WTC11 (cell line): ENCODE results near the gene ZRANB1. TPM values are rescaled to one million over a fixed set of nuclear protein-coding genes. Genes with fewer than 3 reads are reported as not detected.

Experiments used
- ATAC-seq: fragments of 200-7000 bp; cut with Tn5 transposase; 2 replicates; pipeline ENCODE4 v1.10.0; 2021; ENCODE audit warnings: mild to moderate bottlenecking, moderate library complexity
- CTCF ChIA-PET: fragments of 300-600 bp; sonication (Branson Sonifier 250); formaldehyde crosslinking; loops from one replicate; lab custom pipeline; 2021; ENCODE audit warnings: antibody characterized with exemption; lab: Charles Lee
- POLR2A ChIA-PET: fragments of 350-600 bp; sonication (Branson Sonifier 250); formaldehyde crosslinking; loops from one replicate; lab custom pipeline; 2021; ENCODE audit warnings: antibody characterized with exemption; lab: Charles Lee
- DNase-seq: peaks from one replicate; pipeline ENCODE4 v3.0.0; 2021; ENCODE audit warnings: low spot score
- H3K27ac Mint-ChIP-seq: 2 replicates; pipeline ENCODE4 v1.8.0; 2021; ENCODE audit warnings: mixed read lengths
- H3K27me3 Mint-ChIP-seq: 2 replicates; pipeline ENCODE4 v1.8.0; 2021; ENCODE audit warnings: low read depth, mild to moderate bottlenecking, moderate library complexity, mixed read lengths
- H3K36me3 Mint-ChIP-seq: 2 replicates; pipeline ENCODE4 v1.8.0; 2021; ENCODE audit warnings: mixed read lengths
- H3K4me1 Mint-ChIP-seq: 2 replicates; pipeline ENCODE4 v1.8.0; 2022; ENCODE audit warnings: mixed read lengths
- H3K4me3 Mint-ChIP-seq: 2 replicates; pipeline ENCODE4 v1.8.0; 2021; ENCODE audit warnings: mild to moderate bottlenecking, moderate library complexity, mixed read lengths
- H3K9me3 Mint-ChIP-seq: 2 replicates; pipeline ENCODE4 v1.8.0; 2021; ENCODE audit warnings: mixed read lengths
- CREB1 ChIP-seq: sonication (generic); formaldehyde crosslinking; IDR thresholded peaks from 2 replicates; pipeline ENCODE4 v1.8.0; 2023; ENCODE audit warnings: mild to moderate bottlenecking, missing genetic modification reagents
- ERG ChIP-seq: fragments of 250-450 bp; sonication (Bioruptor Pico); IDR thresholded peaks from 2 replicates; pipeline ENCODE4 v1.8.0; 2021; ENCODE audit warnings: mild to moderate bottlenecking
- ESRRA ChIP-seq: sonication (generic); formaldehyde crosslinking; IDR thresholded peaks from 2 replicates; pipeline ENCODE4 v1.8.1; 2022; ENCODE audit warnings: mild to moderate bottlenecking, missing genetic modification reagents, borderline replicate concordance
- FOXK1 ChIP-seq: sonication (generic); formaldehyde crosslinking; IDR thresholded peaks from 2 replicates; pipeline ENCODE4 v1.8.0; 2022; ENCODE audit warnings: mild to moderate bottlenecking, moderate library complexity, missing genetic modification reagents
- FOXP1 ChIP-seq: sonication (generic); formaldehyde crosslinking; IDR thresholded peaks from 2 replicates; pipeline ENCODE4 v1.8.0; 2022; ENCODE audit warnings: missing genetic modification reagents, mild to moderate bottlenecking, moderate library complexity, borderline replicate concordance
- MXD4 ChIP-seq: fragments of 250-450 bp; sonication (Bioruptor Pico); IDR thresholded peaks from 2 replicates; pipeline ENCODE4 v1.8.0; 2021; ENCODE audit warnings: mild to moderate bottlenecking, moderate library complexity, borderline replicate concordance
- NR1H2 ChIP-seq: sonication (generic); formaldehyde crosslinking; IDR thresholded peaks from 2 replicates; pipeline ENCODE4 v1.9.0; 2021; ENCODE audit warnings: mild to moderate bottlenecking, moderate library complexity, missing genetic modification reagents
- NR2C2 ChIP-seq: sonication (generic); formaldehyde crosslinking; IDR thresholded peaks from 2 replicates; pipeline ENCODE4 v1.8.0; 2022; ENCODE audit warnings: mild to moderate bottlenecking, missing genetic modification reagents
- NR3C1 ChIP-seq: sonication (generic); formaldehyde crosslinking; conservative IDR thresholded peaks from 2 replicates; pipeline ENCODE4 v1.8.1; 2023; ENCODE audit warnings: low read depth, mild to moderate bottlenecking, missing genetic modification reagents
- USF1 ChIP-seq: sonication (generic); formaldehyde crosslinking; IDR thresholded peaks from 2 replicates; pipeline ENCODE4 v1.8.0; 2022; ENCODE audit warnings: mild to moderate bottlenecking, missing genetic modification reagents
- ZBTB21 ChIP-seq: sonication (generic); formaldehyde crosslinking; IDR thresholded peaks from 2 replicates; pipeline ENCODE4 v1.8.1; 2023; ENCODE audit warnings: mild to moderate bottlenecking, missing genetic modification reagents, borderline replicate concordance
- ZNF281 ChIP-seq: sonication (generic); formaldehyde crosslinking; IDR thresholded peaks from 2 replicates; pipeline ENCODE4 v1.8.0; 2023; ENCODE audit warnings: mild to moderate bottlenecking, missing genetic modification reagents
- total RNA-seq: library from RNA; stranded (reverse); gene quantifications from 3 replicates; pipeline ENCODE4 v1.2.3, GENCODE V29; 2021
- TF ChIP-seq, protein P1 (sequence below): sonication (generic); formaldehyde crosslinking; conservative IDR thresholded peaks from 2 replicates; pipeline ENCODE4 v1.8.1; 2023; ENCODE audit warnings: mild to moderate bottlenecking, low read depth, missing genetic modification reagents, moderate library complexity
- TF ChIP-seq, protein P2 (sequence below): fragments of 200-600 bp; IDR thresholded peaks from 2 replicates; pipeline ENCODE4 v1.8.0; 2022; ENCODE audit warnings: antibody characterized with exemption
- TF ChIP-seq, protein P3 (sequence below): fragments of 250-450 bp; sonication (Bioruptor Pico); IDR thresholded peaks from 2 replicates; pipeline ENCODE4 v2.1.2; 2022; ENCODE audit warnings: mild to moderate bottlenecking, moderate library complexity
- TF ChIP-seq, protein P4 (sequence below): sonication (generic); formaldehyde crosslinking; IDR thresholded peaks from 2 replicates; pipeline ENCODE4 v1.8.1; 2022; ENCODE audit warnings: mild to moderate bottlenecking, moderate library complexity, missing genetic modification reagents

Gene ZRANB1
- total RNA-seq, 1 experiment from 2014 or later: 15.9 TPM

- Mint-ChIP-seq H3K27ac (0 out of 2 replicates have a peak overlapping the region, but pooled peaks have one; percentile 7), H3K9me3 (no peaks in the 10 kb centered on the region), H3K4me1 (peaks cover 20% of the 10 kb centered on the region), H3K27me3 (no peaks in the 10 kb centered on the region), H3K36me3 (peaks cover 3% of the 10 kb centered on the region; the same call in 1 of the 2 replicates), H3K4me3 (peak overlapping the region; percentile 87)
- CTCF ChIA-PET: no interaction called here
- DNase-seq (no peak), ATAC-seq (no peak)
- POLR2A ChIA-PET: interaction anchor here (0.7 kb wide), 1 partner anchor 180 kb away, joined by 5 read pairs; no protein-coding TSS in a partner anchor
- TF ChIP-seq MXD4 (CRISPR knock-in tag) (no peak), ZNF281 (no peak), ERG (no peak), FOXK1 (CRISPR knock-in tag) (no peak), FOXP1 (CRISPR knock-in tag) (no peak), USF1 (CRISPR knock-in tag) (no peak), ESRRA (CRISPR knock-in tag) (no peak)
- TF ChIP-seq, protein P1, sequence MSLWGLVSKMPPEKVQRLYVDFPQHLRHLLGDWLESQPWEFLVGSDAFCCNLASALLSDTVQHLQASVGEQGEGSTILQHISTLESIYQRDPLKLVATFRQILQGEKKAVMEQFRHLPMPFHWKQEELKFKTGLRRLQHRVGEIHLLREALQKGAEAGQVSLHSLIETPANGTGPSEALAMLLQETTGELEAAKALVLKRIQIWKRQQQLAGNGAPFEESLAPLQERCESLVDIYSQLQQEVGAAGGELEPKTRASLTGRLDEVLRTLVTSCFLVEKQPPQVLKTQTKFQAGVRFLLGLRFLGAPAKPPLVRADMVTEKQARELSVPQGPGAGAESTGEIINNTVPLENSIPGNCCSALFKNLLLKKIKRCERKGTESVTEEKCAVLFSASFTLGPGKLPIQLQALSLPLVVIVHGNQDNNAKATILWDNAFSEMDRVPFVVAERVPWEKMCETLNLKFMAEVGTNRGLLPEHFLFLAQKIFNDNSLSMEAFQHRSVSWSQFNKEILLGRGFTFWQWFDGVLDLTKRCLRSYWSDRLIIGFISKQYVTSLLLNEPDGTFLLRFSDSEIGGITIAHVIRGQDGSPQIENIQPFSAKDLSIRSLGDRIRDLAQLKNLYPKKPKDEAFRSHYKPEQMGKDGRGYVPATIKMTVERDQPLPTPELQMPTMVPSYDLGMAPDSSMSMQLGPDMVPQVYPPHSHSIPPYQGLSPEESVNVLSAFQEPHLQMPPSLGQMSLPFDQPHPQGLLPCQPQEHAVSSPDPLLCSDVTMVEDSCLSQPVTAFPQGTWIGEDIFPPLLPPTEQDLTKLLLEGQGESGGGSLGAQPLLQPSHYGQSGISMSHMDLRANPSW (CRISPR knock-in tag): no peak
- TF ChIP-seq, protein P2, sequence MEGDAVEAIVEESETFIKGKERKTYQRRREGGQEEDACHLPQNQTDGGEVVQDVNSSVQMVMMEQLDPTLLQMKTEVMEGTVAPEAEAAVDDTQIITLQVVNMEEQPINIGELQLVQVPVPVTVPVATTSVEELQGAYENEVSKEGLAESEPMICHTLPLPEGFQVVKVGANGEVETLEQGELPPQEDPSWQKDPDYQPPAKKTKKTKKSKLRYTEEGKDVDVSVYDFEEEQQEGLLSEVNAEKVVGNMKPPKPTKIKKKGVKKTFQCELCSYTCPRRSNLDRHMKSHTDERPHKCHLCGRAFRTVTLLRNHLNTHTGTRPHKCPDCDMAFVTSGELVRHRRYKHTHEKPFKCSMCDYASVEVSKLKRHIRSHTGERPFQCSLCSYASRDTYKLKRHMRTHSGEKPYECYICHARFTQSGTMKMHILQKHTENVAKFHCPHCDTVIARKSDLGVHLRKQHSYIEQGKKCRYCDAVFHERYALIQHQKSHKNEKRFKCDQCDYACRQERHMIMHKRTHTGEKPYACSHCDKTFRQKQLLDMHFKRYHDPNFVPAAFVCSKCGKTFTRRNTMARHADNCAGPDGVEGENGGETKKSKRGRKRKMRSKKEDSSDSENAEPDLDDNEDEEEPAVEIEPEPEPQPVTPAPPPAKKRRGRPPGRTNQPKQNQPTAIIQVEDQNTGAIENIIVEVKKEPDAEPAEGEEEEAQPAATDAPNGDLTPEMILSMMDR: no peak
These were observed 23.0 kb upstream of the ZRANB1 start for GRCh38 chr10:124918906-124919305.

DNA sequence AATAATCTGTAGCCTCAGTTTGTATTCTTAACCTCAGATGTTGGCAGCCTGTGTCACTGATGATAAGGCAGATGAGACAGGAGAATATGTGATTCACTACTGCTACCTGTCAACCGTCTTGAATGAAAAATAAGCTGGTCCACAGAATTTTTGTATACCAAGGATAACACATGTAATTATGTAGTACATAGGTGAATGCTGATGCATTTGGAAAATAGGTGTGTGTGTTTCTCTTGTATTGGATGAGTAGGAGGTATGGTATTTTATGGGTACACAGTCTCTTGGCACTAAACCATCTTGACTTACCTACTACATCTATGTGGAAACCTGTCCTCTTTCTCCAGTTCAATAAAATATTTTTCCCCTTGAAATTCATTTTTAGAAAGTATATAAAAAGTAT, 20.7 kb upstream of the ZRANB1 start:
- ATAC-seq (no peak), DNase-seq (no peak)
- Mint-ChIP-seq H3K4me1 (peaks cover 28% of the 10 kb centered on the region), H3K27me3 (no peaks in the 10 kb centered on the region), H3K27ac (no peak overlapping the region; the same call in 1 of the 2 replicates), H3K9me3 (no peaks in the 10 kb centered on the region), H3K36me3 (peaks cover 3% of the 10 kb centered on the region; the same call in 1 of the 2 replicates), H3K4me3 (no peak overlapping the region)
- ChIA-PET POLR2A (no interaction called here), CTCF (no interaction called here)
- TF ChIP-seq CREB1 (CRISPR knock-in tag): no peak
- TF ChIP-seq, protein P3, sequence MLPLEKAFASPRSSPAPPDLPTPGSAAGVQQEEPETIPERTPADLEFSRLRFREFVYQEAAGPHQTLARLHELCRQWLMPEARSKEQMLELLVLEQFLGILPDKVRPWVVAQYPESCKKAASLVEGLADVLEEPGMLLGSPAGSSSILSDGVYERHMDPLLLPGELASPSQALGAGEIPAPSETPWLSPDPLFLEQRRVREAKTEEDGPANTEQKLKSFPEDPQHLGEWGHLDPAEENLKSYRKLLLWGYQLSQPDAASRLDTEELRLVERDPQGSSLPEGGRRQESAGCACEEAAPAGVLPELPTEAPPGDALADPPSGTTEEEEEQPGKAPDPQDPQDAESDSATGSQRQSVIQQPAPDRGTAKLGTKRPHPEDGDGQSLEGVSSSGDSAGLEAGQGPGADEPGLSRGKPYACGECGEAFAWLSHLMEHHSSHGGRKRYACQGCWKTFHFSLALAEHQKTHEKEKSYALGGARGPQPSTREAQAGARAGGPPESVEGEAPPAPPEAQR (CRISPR knock-in tag): no peak
- no peak for TF ChIP-seq NR3C1 (CRISPR knock-in tag)
- no peak for TF ChIP-seq NR1H2 (CRISPR knock-in tag)
- TF ChIP-seq NR2C2 (CRISPR knock-in tag): no peak
- TF ChIP-seq ZBTB21: no peak
- TF ChIP-seq, protein P4, sequence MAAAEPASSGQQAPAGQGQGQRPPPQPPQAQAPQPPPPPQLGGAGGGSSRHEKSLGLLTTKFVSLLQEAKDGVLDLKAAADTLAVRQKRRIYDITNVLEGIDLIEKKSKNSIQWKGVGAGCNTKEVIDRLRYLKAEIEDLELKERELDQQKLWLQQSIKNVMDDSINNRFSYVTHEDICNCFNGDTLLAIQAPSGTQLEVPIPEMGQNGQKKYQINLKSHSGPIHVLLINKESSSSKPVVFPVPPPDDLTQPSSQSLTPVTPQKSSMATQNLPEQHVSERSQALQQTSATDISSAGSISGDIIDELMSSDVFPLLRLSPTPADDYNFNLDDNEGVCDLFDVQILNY (CRISPR knock-in tag): no peak
